Activated T-helper 9 cell treated with anti-CD3 and anti-CD28 coated beads, Interleukin-2, amount 50 U/mL, for 16 hours (primary cell): ENCODE results near the gene IL16.

ENCODE experiments used
- DNase-seq: peaks from one replicate; pipeline ENCODE4 v3.0.0-alpha.2; 2020; ENCODE audit warnings: low read depth

IL16 gene

GRCh38 chr15:81174792-81175327 lies 21.8 kb upstream of the IL16 start:
- DNase-seq = no peak

DNA sequence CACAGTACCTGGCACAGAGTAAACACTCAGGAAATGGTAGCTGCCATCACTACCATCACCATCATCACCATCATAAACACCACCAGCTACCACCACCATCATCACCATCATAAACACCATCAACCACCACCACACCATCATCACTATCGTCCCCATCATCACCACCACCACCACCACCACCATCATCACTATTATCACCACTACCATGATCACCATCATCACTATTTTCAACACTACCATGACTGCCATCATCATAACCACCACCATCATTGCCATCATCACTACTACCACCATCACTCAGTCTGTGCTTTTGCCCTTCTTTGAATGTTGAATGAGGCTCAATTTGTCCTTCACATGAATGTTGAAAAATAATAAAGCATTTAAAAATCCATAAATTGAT lies 21.2 kb upstream of the IL16 start:
- no peak for DNase-seq

DNA sequence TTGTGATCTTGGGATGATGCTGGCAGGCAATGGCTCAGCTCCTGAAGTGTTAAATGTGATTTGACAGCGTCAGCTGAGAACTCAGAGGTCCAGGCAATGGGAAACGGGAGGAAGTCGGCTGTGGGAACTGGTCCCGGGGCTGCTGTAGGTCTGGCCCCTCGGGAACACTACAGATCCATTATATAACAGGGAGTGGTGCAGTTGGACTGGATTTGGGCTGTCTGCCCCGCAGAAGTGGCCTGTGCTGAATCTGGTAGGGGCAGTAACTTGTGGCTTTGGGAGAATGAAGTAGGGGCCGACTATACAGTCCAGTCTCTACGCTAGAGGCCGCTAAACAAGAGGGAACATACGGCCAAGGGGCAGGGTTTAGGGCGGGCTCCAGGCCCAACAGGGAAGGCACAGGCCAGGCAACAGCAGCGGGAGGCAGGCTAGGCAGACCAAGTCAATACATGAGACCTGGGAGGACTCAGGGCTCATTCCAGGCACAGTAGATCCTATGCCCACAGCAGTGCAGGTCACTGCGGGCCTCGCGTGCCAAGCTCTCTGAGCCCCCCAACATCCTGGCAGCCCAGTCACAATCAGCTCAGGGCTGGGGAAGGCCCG lies 20.3 kb upstream of the IL16 start:
- DNase-seq = no peak

DNA sequence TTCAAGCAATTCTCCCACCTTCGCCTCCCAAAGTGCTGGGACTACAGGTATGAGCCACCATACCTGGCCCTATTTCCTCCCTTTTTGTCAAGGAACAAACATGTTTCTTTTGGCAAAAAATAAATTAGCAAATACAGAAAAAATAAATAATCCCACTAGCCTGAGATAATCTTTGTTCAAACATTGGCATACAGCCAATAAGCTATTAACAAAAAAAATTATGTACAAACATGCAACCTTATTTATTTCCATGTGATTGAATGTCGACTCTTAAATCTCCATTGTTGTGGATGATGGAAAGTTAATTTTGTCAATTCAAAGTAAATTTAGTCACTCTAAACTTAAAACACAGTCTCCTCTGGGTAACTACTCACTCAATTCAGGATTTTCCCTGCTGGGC lies 18.3 kb upstream of the IL16 start:
- DNase-seq = no peak

DNA sequence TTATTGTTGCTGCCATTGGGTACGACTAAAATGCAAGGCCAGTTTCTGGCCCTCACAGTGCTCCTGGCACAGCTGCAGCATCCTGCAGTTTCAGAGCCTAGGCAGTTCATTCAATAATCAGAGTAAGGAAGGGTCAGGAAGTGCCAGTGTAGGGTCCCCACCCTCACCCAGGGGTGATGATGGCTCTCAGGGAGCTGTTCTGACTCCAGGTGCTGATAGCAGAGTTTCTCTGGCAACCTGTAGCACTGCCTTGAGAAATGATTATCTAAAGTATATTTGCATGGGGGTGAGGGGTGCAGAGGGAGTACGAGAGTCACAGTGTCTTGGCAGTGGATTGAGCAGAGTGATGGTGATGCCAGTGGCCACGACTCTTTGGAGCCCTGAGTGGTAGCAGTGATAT lies 15.5 kb upstream of the IL16 start:
- DNase-seq = no peak

DNA sequence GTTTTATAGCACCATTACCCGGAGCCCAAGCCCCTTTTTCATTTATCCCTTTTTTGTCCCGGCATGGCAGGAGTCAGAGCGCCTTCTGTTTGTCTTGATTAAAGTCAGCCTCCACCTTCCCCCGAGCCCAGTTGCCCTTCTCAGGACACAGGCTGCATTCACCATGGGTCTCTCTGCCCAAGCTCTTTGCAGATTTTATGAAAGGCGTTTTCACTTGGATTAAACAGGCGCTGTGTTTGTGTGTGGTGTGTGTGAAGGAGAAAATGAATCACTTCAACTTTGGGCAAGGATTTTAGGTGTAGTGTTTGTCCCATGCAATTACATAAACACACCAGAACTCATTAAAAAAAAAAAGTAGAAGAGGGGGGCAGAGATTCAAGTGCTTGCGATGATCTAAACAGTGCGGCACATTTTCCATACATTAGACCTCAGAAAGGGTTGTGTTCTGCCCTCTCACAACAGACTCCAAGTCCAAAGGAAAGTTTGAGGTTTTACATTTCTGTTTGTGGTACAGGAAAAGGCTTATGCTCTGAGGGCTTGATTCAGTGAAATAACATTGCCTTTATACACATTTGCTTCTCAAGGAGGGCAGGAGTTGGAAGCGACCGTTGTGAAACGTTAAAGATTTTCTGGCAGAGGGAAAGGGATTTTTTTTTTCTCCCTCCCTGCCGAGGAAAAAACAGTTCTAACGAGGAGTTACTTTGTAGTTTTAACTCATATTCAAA lies 14.5 kb upstream of the IL16 start:
- DNase-seq = no peak

- DNase-seq = no peak
Observed at GRCh38 chr15:81182756-81183438, 13.8 kb upstream of the IL16 start.

- no peak for DNase-seq
Observed at GRCh38 chr15:81183439-81183775, 13.3 kb upstream of the IL16 start.

DNA sequence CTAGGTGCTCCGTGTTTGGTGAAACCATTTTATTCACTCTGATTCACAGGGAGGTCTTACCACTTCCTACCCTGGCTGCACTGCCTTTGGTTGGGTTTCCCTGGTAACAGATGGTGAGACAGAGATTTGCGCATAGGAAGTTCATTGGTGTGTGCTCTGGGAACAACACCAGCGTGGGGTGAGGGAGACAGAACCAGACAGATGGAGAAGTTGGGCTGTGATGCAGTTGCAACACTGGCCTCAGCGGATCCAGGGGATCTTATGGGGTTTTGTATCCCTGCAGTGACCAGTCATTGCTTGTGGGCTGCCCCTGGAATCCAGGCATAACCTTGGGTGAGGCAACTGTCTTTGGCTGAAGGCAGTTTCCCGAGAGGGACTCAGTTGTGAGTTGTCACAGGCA lies 12.5 kb upstream of the IL16 start:
- no peak for DNase-seq

DNA sequence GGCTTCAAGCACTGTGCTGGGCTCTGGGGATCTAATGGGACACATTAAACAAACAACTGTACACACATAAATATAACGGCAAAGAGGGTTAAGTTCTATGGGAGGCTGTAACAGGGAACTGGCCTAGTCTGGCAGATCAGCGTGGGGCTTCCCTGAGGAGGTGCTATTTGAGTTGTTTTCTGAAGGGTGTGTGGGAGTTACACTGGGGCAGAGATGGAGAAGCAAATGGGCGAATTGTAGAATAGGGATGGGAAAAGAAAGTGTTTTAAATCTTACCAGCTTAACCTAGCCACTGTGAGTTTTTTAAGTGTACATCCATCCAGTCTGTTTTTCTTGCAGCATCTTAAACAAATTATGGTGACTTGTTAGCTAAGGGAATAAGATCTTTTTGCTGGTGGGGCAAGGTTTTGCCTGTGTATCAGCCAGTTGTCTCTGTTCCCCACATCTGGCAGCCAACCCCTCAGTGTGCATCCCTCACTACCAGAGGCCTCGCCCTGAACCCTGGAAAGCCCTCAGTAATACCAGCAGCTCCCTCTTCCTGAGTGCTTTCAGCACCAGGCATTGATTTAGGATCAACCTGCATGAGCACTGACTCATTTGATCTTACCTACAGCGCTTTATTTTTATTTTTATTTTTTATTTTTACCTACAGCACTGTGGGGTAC lies 10.9 kb upstream of the IL16 start:
- no peak for DNase-seq

DNA sequence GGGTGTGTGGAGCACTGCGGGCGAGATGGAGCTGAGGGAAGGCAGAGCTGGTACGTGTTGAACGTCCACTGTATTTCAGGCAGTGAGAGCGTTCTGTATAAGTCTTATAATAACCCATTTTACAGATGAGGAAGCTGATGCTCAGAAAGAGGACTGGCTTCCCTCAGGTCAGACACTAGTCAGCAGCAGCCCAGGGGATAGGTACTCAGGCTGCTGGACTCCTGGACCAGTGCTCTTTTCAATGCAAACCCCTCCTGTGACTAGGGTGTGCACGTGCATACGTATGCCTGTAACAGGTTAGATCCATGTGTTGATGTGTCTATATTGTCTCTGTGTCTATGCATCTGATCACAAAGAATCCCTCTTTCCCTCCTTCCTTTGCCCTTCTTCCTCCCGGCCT lies 8.3 kb upstream of the IL16 start:
- DNase-seq = no peak

GRCh38 chr15:81189583-81190283 lies 6.9 kb upstream of the IL16 start:
- no peak for DNase-seq

GRCh38 chr15:81190922-81191507 lies 5.7 kb upstream of the IL16 start:
- no peak for DNase-seq

DNA sequence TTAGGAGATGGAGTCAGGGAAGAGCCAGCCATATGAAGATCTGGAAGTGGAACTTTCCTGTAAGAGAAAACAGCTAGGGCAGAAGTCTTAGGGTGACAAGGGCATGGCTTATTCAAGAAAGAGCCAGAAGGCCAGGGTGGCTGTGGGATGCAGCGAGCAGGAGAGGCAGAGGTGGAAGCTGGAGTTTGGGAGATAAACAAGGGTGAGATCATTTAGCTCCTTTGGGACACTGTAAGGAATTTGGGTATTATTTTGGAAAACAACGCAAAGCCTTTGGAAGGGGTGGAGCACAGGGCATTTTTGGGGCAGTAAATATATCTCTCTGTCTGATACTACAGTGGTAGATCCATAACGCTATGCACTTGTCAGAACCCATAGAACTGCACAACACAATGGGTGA lies 5.0 kb upstream of the IL16 start:
- no peak for DNase-seq

- no peak for DNase-seq
Observed at GRCh38 chr15:81194723-81195122, 2.0 kb upstream of the IL16 start.

- no peak for DNase-seq
Observed at GRCh38 chr15:81195339-81195864, 1.3 kb upstream of the IL16 start.

DNA sequence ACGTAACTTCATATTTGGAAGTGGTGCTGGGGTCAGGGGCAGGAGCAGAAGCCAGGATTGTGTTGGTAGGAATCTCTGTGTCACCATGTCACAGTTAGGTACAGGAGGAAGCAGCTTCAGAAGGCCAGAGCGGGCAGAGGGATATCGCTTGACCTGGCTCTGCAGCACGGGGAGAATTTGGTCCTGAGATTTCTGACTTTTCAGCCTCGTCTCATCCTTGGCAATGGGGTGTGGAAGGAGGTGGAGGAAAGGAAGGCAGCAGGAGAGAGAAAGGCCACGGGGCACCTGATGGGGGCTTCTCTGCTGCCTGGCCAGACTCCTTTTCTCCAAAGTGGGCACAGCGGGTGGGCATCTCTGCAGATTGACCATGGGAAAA lies 564 bp downstream of the IL16 start:
- no peak for DNase-seq

GRCh38 chr15:81197688-81198281 lies 1.1 kb downstream of the IL16 start:
- no peak for DNase-seq

GRCh38 chr15:81199031-81199779 lies 2.5 kb downstream of the IL16 start:
- no peak for DNase-seq

DNA sequence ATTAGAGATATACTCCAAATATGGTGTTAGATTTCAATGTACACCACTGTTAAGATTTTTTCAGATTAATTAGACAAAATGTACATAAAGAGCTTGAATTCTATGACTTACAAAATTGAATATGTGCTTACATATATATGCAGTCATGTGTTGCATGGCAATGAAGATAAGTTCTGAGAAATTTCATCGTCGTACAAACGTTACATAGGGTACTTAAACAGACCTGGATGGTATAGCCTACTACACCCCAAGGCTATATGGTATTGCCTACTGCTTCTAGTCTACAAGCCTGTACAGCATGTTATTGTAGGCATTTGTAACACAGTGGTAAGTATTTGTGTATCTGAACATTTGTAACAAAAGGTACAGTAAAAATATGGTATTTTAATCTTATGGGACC lies 9.3 kb downstream of the IL16 start:
- no peak for DNase-seq
